Retinal pigment epithelial cell (primary cell): ENCODE measurements around the gene NEUROG3.

Experiments
- DNase-seq: peaks from one replicate; pipeline ENCODE4 v3.0.0-alpha.2; 2010; ENCODE audit warnings: low read depth
- H3K4me3 ChIP-seq: 2 replicates; pipeline ENCODE4 v1.5.1; 2011; ENCODE audit warnings: mild to moderate bottlenecking, low read length, control low read depth, moderate library complexity
- CTCF ChIP-seq: conservative IDR thresholded peaks from 2 replicates; pipeline ENCODE4 v1.5.1; 2011; ENCODE audit warnings: low read depth, low read length, control low read depth, inconsistent platforms

NEUROG3 gene

GRCh38 chr10:69571618-69572158, 1.5 kb downstream of the NEUROG3 start:
- no peak for DNase-seq
- no peak overlapping the region for H3K4me3 ChIP-seq
- TF ChIP-seq CTCF, result no peak

- no peak for DNase-seq
- TF ChIP-seq CTCF, result no peak
- no peak overlapping the region for H3K4me3 ChIP-seq
Observed at GRCh38 chr10:69570050-69570816, 3.0 kb downstream of the NEUROG3 start.

GRCh38 chr10:69569396-69569934, 3.8 kb downstream of the NEUROG3 start:
- no peak overlapping the region for H3K4me3 ChIP-seq
- DNase-seq, result no peak
- TF ChIP-seq CTCF, result no peak

- no peak for DNase-seq
- no peak for TF ChIP-seq CTCF
- H3K4me3 ChIP-seq, result no peak overlapping the region
Observed at GRCh38 chr10:69568472-69569395, 4.5 kb downstream of the NEUROG3 start.

GRCh38 chr10:69567920-69568319, 5.3 kb downstream of the NEUROG3 start:
- no peak for TF ChIP-seq CTCF
- H3K4me3 ChIP-seq, result no peak overlapping the region
- DNase-seq, result peak; percentile 4

- TF ChIP-seq CTCF, result no peak
- H3K4me3 ChIP-seq, result no peak overlapping the region
- DNase-seq, result no peak
Observed at GRCh38 chr10:69562731-69563254, 10.4 kb downstream of the NEUROG3 start.
